GM13976 (cell line): ENCODE results near the gene PRKCH.
"Not testable (repeated sequence)": the region's sequence is repeated elsewhere in the genome, so short reads cannot be mapped to it uniquely, and the experiment has no call there.

Source experiments
- DNase-seq: peaks from one replicate; pipeline ENCODE4 v3.0.0; 2012; ENCODE audit warnings: low spot score
- CTCF ChIP-seq: IDR thresholded peaks from 2 replicates; pipeline ENCODE4 v1.5.1; 2012; ENCODE audit warnings: borderline replicate concordance, mild to moderate bottlenecking; ENCODE audit not compliant: insufficient read depth; ENCODE audit errors: extremely low read depth, missing control alignments, control extremely low read depth
- in situ Hi-C: fragments of 300-500 bp; cut with MboI; formaldehyde crosslinking; loops from one replicate; pipeline ENCODE4 v1.12.0; 2022; ENCODE audit warnings: low sequenced_read_pairs, mixed read lengths, inconsistent platforms; ENCODE audit not compliant: unreplicated experiment

PRKCH gene

GRCh38 chr14:61459229-61459628, 137.8 kb downstream of the PRKCH start:
- no peak for DNase-seq
- TF ChIP-seq CTCF, result no peak
- in situ Hi-C loops, result loop anchor here (5.0 to 25.0 kb wide), 3 partner anchors 174 to 678 kb away; partner anchors contain the start of gene TMEM30B

- no peak for DNase-seq
- in situ Hi-C loops, result loop anchor here (25.0 kb wide), 1 partner anchor 677 kb away; no protein-coding TSS in a partner anchor
- no peak for TF ChIP-seq CTCF
These were observed 138.7 kb downstream of the PRKCH start for GRCh38 chr14:61460063-61460462.

GRCh38 chr14:61460718-61461611, 139.6 kb downstream of the PRKCH start:
- in situ Hi-C loops, result loop anchor here (25.0 kb wide), 1 partner anchor 676 kb away; no protein-coding TSS in a partner anchor
- no peak for DNase-seq
- no peak for TF ChIP-seq CTCF

GRCh38 chr14:61461808-61462275, 140.5 kb downstream of the PRKCH start:
- DNase-seq, result peak; percentile 60
- peak; percentile 37 for TF ChIP-seq CTCF
- in situ Hi-C loops, result loop anchor here (25.0 kb wide), 1 partner anchor 675 kb away; no protein-coding TSS in a partner anchor

- in situ Hi-C loops, result loop anchor here (25.0 kb wide), 1 partner anchor 675 kb away; no protein-coding TSS in a partner anchor
- TF ChIP-seq CTCF, result no peak
- no peak for DNase-seq
These were observed 141.3 kb downstream of the PRKCH start for GRCh38 chr14:61462566-61463193.

- no peak for TF ChIP-seq CTCF
- in situ Hi-C loops, result loop anchor here (25.0 kb wide), 1 partner anchor 674 kb away; no protein-coding TSS in a partner anchor
- DNase-seq, result no peak
These were observed 142.4 kb downstream of the PRKCH start for GRCh38 chr14:61463664-61464285.

GRCh38 chr14:61464539-61465320, 143.4 kb downstream of the PRKCH start:
- not testable (repeated sequence) for DNase-seq
- in situ Hi-C loops, result loop anchor here (25.0 kb wide), 1 partner anchor 673 kb away; no protein-coding TSS in a partner anchor
